ENCODE measurements around the gene PLCL2.
"Not testable (repeated sequence)": the region's sequence is repeated elsewhere in the genome, so short reads cannot be mapped to it uniquely, and the experiment has no call there.

The PLCL2 gene

DNA sequence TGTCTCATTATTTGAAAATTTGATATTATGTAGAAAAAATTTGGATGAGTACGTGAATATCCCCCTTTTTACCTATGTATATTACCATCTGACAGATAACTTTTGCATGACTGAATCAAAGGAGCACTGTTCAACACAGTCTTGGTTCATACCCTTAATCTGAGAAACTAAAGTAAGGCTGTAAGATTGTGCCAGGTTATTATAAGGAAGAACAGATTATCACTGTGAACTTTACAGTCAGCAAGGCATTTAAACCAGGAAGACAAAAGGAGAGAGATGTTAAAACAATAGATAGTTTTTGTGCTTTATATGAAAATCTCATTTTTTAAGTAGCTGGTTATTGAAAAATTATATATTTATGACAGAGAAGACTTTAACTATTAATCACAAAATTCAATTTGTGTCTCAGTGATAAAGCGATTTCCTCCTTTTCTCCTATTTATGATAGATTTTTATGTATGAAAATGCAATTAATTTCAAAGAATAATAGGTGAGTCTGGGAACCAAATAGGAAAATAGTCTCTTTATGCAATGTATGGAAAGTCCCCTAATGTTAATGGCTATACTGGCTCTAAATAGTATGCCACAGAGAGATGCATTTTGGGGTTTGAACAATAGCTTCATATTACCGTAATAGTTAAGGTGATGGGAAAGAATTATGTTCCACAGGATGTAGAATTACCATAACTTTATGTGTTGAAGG lies 33.4 kb downstream of the PLCL2 start:
- FAIRE-seq, result no peak

DNA sequence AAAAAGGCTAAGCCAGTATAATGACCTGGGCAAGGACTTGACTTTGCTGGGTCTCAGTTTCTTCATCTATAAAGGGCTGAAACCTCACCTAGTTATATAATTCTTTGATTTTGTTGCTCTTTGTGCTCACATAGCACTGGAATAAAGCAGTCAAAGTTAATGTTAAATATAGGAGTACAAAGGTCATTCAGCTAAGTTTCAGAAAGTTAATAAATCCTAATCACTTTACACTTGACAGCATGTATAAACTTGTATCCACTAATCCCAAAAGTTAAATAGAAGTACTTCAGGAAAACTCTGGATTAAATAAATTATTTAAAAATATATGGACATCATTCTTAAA lies 33.9 kb downstream of the PLCL2 start:
- no peak for FAIRE-seq

GRCh38 chr3:16923112-16923511 lies 38.4 kb downstream of the PLCL2 start:
- FAIRE-seq, result no peak

- FAIRE-seq, result no peak
Measured at GRCh38 chr3:16927485-16927884, 42.7 kb downstream of the PLCL2 start.

- no peak for FAIRE-seq
Measured at GRCh38 chr3:16928386-16929132, 43.8 kb downstream of the PLCL2 start.

DNA sequence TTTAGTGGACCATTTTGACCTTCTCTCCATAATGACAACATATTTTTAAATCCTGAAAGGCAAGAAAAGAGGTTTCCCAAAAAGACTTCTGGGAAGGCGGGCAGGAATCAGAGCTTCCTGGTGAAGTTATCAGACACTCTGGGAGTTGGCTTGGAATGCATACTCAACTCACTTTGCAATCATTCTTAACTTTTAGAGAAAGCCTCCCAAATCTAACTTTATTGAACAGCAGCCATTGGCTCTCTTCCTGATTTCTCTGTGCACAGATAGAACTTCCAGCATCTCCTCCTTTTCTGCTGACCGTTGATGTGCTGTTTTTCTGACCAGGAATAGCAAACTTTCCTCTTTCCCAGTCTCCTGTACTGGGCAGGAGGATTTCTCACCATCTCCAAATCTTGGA lies 44.6 kb downstream of the PLCL2 start:
- no peak for FAIRE-seq

- no peak for FAIRE-seq
Measured at GRCh38 chr3:16932877-16933276, 48.1 kb downstream of the PLCL2 start.

DNA sequence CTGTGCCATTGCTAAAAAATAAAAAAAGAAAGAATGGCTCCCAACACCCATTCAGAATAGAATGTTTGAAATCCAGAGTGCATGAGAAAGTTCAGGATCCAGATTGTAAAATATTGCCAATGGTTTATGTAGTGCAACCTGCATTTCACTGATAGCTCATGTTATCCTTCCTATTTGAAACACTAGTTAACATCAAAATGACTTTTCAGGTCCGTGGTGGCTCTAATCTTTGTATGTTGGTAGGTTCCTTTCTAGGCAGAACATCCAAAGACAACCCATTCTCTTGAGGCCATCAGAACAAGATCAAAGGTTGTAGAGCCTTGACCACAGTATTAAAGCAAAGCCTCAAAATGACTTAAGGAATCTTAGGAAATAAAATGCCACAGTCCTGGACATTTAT lies 51.0 kb downstream of the PLCL2 start:
- FAIRE-seq, result no peak

DNA sequence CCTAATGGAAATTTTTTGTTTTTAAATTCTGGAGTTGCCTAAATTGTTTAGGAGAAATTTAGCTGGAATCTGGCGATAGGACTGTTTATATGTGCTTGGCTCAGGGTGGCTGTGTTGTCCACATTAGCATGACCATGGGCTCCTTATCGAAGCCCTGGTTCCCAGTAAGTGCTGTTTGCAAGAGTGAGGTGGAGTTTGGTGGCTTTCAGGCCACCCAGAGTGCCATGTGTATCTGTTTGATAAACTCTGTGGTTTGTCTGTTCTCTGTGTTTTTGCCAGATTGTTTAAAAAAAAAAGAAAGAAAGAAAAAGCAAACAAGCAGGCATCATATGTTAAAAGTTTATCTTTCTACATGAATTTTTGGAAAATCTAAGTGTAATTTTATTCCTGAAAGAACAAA lies 51.5 kb downstream of the PLCL2 start:
- no peak for FAIRE-seq

DNA sequence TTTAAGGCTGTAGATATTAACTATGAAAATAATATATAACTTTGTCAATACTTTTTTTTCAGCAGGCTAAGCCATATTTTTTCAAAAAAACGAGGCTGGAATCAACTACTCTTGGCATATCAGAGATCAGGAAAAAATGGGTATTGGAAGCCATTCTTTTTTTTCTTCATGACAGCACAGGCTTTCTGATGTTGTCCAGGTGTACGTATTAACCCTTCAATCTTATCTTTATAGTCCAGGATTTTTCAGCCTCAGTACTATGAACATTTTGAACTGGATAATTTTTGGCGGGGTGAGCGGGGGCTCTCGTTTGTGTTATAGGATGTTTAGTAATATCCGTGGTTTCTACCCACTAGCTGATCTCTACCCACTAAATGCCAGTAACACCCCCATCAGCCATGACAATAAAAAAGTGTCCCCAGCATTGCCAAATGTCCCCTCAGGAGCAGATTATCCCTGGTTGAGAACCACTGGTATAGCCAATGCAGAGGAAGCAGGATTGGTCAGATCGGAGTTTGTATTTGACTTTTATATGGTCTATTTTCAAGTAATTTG lies 52.0 kb downstream of the PLCL2 start:
- no peak for FAIRE-seq

- no peak for FAIRE-seq
Measured at GRCh38 chr3:16937326-16937845, 52.6 kb downstream of the PLCL2 start.

DNA sequence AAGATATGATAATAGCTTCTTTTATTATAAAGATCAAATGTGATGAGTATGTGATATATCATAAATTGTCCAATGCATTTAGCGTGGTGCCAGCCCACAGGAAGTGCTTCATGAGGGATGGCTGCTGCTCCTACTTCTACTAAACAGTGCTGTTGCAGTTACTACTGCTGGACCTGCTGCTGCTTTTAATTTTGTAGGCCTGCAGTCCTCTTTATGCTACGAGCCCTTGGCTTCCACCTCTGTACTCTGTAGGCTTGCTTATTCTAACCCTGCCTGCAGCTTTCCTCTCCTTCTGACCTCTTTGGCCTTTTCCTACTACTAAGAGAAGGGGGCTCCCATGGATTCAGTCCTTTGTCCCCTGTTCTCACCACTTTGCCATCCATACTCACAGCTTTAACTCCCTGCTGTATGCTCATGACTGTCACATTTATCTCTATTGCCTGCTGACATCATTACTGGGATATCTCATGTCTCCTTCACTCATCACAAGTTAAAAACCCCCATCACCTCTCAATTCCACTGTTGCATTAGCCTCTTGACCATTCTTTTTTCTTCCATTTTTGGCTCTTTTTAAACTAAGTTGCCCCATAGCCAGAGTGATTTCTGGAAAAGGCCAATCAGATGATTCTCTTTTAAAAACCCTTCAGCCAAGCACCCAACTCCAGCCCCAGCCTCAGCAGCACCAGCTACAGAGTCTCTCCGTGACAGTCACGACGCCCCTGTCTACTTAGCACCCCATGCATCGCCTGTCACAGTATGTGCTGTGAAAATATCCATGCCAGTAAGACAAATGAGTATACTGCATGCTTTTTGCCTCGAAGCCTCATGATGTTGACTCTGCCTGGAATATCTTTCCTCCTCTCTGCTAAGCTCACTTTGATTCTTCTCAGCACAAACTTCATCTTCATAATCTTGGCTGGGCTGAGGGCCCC lies 56.3 kb downstream of the PLCL2 start:
- FAIRE-seq, result no peak

GRCh38 chr3:16942955-16943354 lies 58.2 kb downstream of the PLCL2 start:
- FAIRE-seq, result no peak

DNA sequence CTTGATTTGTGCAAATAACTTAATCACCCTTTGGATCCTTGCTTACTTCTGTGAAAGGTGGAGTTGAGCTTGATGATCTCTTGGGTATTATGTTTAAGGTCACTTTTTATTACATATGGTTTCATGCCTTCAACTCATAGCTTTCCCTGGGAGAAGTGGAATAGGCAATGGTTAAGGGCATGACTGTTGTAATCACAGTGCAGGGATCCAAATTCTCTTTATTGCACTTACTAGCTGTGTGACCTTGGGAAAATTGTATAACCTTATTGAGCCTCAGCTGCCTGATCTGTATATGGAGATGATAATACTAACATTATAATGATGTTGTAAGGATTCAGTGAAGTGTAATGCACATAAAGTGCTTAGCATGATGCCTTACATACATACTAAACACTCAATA lies 59.1 kb downstream of the PLCL2 start:
- FAIRE-seq, result no peak

DNA sequence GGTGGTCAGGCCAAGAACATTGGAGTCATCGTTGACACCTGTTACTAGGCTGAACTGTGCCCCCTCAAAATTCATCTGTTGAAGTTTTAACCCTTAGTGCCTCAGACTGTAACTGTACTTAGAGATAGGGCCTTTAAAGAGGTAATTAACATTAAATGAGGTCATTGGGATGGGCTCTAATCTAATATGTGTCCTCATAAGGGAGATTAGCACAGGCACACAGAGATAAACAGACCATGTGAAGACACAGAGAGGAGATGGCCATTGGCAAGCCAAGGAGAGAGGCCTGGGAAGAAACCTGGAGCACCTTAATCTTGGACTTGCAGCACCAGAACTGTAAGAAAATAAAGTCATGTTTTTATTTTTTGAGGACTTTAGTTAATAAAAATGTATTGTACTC lies 59.6 kb downstream of the PLCL2 start:
- no peak for FAIRE-seq

DNA sequence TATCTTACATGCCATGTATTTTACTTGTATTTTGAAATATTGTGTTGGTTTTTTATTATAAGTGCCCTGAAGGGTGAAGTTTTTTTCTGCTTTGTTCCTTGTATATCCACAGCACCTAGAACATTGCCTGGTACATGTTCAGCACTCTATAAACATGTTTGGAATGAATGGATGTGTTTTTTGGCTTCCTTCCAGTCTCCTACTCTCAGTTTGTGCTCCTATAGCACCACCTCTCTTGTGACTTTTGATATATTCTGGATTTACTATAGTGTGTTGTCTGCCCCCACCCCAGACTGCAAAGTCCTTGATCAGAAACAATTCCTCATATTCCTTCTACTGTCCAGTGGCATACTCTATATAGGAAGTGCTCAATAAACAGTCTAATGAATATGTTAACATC lies 60.6 kb downstream of the PLCL2 start:
- FAIRE-seq, result no peak

DNA sequence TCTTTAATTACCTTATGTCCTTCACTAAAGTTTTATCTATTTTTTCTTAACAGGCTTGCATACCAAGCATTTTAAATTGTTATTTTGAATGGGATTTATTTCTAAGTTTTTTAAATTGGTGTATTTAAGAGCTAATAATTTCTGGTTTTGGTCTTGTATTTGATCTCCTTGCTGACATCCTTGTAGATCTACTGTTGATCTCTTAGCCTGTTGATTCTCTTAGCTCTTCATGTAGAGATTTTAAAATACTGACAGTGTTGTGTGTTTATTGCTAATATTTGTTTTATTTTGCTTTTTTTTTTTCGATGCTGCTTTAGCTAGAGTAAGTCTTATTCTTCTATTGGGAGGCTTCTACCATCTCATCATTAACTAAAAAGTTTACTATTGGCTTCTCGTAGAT lies 65.5 kb downstream of the PLCL2 start:
- no peak for FAIRE-seq

GRCh38 chr3:16950845-16951244 lies 66.1 kb downstream of the PLCL2 start:
- FAIRE-seq, result no peak

DNA sequence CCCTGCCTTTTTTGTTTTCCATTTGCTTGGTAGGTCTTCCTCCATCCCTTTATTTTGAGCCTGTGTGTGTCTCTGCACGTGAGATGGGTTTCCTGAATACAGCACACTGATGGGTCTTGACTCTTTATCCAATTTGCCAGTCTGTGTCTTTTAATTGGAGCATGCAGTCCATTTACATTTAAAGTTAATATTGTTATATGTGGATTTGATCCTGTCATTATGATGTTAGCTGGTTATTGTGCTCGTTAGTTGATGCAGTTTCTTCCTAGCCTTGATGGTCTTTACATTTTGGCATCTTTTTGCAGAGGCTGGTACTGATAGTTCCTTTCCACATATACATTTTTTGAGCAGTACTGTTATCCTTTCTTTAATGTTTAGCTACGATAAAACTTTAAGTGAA lies 73.1 kb downstream of the PLCL2 start:
- FAIRE-seq, result not testable (repeated sequence)

GRCh38 chr3:16960125-16960524 lies 75.4 kb downstream of the PLCL2 start:
- no peak for FAIRE-seq

GRCh38 chr3:16961621-16962205 lies 77.0 kb downstream of the PLCL2 start:
- FAIRE-seq, result no peak

DNA sequence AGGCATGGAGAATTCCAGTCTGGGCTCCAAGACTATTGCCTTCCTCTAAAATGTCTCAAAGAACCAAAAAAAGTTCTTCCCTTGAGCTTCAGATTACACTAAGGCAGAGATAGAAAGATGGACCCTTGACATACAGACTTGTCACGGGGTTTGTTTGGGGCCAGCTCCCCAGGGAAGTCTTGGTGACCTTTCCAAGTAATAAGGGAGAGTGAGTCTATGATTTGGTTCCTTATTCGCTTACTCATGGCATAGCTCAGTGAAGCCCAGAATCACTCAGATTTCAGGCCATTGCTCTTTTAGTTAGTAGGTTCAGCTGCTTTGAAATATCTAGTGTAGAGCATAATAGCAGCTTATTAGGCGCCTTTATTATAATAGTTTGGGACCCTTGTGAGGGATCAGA lies 90.3 kb downstream of the PLCL2 start:
- no peak for FAIRE-seq

Data from endometrium (tissue), 2 donors.